Liver (tissue), 9 donors: Measurements from ENCODE around the gene TCTA. TPM values are rescaled to one million over a fixed set of nuclear protein-coding genes. Genes with fewer than 3 reads are reported as not detected.

Experiments
- DNase-seq: peaks from one replicate; pipeline ENCODE4 v3.0.0-alpha.2; 2017; ENCODE audit warnings: low spot score
- H3K27ac ChIP-seq, 2 donors: one replicate each; pipeline ENCODE4 v1.7.0; 2013; ENCODE audit warnings: inconsistent platforms in 2 of 2, low read length in 2 of 2, control low read depth in 1 of 2, low read depth in 1 of 2, mild to moderate bottlenecking in 1 of 2
- H3K27me3 ChIP-seq, 4 donors: one replicate each; pipeline versions ENCODE4 v1.6.1 to v1.7.0; 2013; ENCODE audit warnings: low read length in 3 of 4, inconsistent platforms in 1 of 4, mild to moderate bottlenecking in 1 of 4, moderate library complexity in 1 of 4; ENCODE audit not compliant: control insufficient read depth in 4 of 4, insufficient read depth in 4 of 4
- H3K36me3 ChIP-seq, 4 donors: one replicate each; pipeline versions ENCODE4 v1.6.1 to v1.7.0; 2013; ENCODE audit warnings: low read length in 3 of 4, mild to moderate bottlenecking in 3 of 4, low read depth in 1 of 4, moderate library complexity in 1 of 4; ENCODE audit not compliant: control insufficient read depth in 4 of 4, insufficient read depth in 3 of 4
- H3K4me1 ChIP-seq, 4 donors: one replicate each; pipeline versions ENCODE4 v1.6.1 to v1.7.0; 2013; ENCODE audit warnings: low read length in 3 of 4, mild to moderate bottlenecking in 3 of 4, moderate library complexity in 1 of 4; ENCODE audit not compliant: control insufficient read depth in 4 of 4, insufficient read depth in 4 of 4
- H3K4me3 ChIP-seq, 3 donors: one replicate each; pipeline versions ENCODE4 v1.6.1 to v1.7.0; 2013; ENCODE audit warnings: low read length in 3 of 3, control low read depth in 1 of 3, low read depth in 1 of 3, mild to moderate bottlenecking in 1 of 3
- H3K9ac ChIP-seq, 2 donors: one replicate each; pipeline ENCODE4 v1.7.0; 2013; ENCODE audit warnings: low read length in 2 of 2, mild to moderate bottlenecking in 2 of 2, moderate library complexity in 2 of 2, control low read depth in 1 of 2, low read depth in 1 of 2
- H3K9me3 ChIP-seq, 4 donors: one replicate each; pipeline versions ENCODE4 v1.6.1 to v1.7.0; 2013; ENCODE audit warnings: low read length in 3 of 4; ENCODE audit not compliant: control insufficient read depth in 4 of 4
- CTCF ChIP-seq: fragments of 150-350 bp; IDR thresholded peaks from 2 replicates; pipeline ENCODE4 v1.5.1; 2017; ENCODE audit warnings: improper control_type of control experiment, low read depth, low read length; ENCODE audit not compliant: missing input control
- EGR1 ChIP-seq, 2 donors: IDR thresholded peaks; 2 replicates each; pipeline ENCODE4 v1.6.1; 2016 to 2018; ENCODE audit warnings: antibody characterized with exemption in 2 of 2, low read depth in 2 of 2
- FOXA1 ChIP-seq: IDR thresholded peaks from 2 replicates; pipeline ENCODE4 v1.6.1; 2016; ENCODE audit warnings: antibody characterized with exemption
- FOXA2 ChIP-seq: IDR thresholded peaks from 2 replicates; pipeline ENCODE4 v1.6.1; 2016; ENCODE audit warnings: antibody characterized with exemption
- GABPA ChIP-seq, 2 donors: IDR thresholded peaks in 1 of 2; conservative IDR thresholded peaks in 1 of 2; 2 replicates each; pipeline ENCODE4 v1.6.1; 2016; ENCODE audit warnings: antibody characterized with exemption in 2 of 2, mild to moderate bottlenecking in 1 of 2, moderate library complexity in 1 of 2
- HNF4A ChIP-seq, 2 donors: conservative IDR thresholded peaks; 2 replicates each; pipeline ENCODE4 v1.6.1; 2016; ENCODE audit warnings: antibody characterized with exemption in 2 of 2, mild to moderate bottlenecking in 2 of 2
- HNF4G ChIP-seq: IDR thresholded peaks from 2 replicates; pipeline ENCODE4 v1.6.1; 2016; ENCODE audit warnings: antibody characterized with exemption
- JUND ChIP-seq, 2 donors: IDR thresholded peaks; 2 replicates each; pipeline ENCODE4 v1.6.1; 2016; ENCODE audit warnings: antibody characterized with exemption in 2 of 2
- NR2F2 ChIP-seq: IDR thresholded peaks from 2 replicates; pipeline ENCODE4 v1.6.1; 2016; ENCODE audit warnings: antibody characterized with exemption
- RAD21 ChIP-seq, 2 donors: IDR thresholded peaks; 2 replicates each; pipeline ENCODE4 v1.6.1; 2016; ENCODE audit warnings: antibody characterized with exemption in 2 of 2, mild to moderate bottlenecking in 2 of 2
- RXRA ChIP-seq, 2 donors: IDR thresholded peaks; 2 replicates each; pipeline ENCODE4 v1.6.1; 2017 to 2018; ENCODE audit warnings: antibody characterized with exemption in 2 of 2, mild to moderate bottlenecking in 1 of 2
- TAF1 ChIP-seq: conservative IDR thresholded peaks from 2 replicates; pipeline ENCODE4 v1.6.1; 2016; ENCODE audit warnings: antibody characterized with exemption, mild to moderate bottlenecking
- YY1 ChIP-seq: IDR thresholded peaks from 2 replicates; pipeline ENCODE4 v1.6.1; 2016; ENCODE audit warnings: antibody characterized with exemption, mild to moderate bottlenecking
- ZBTB33 ChIP-seq: IDR thresholded peaks from 2 replicates; pipeline ENCODE4 v1.6.1; 2016; ENCODE audit warnings: antibody characterized with exemption
- WGBS: extraction: QIAGEN DNeasy Blood & Tissue Kit; methylation state at CpG from one replicate; pipeline ENCODE4 v1.1.7; 2013; 5-methylcytosine and 5-hydroxymethylcytosine counted together
- polyA plus RNA-seq, 2 donors: library from polyadenylated mRNA; stranded (reverse) in 1 of 2; unstranded in 1 of 2; fragments of 200-250 nt in 1 of 2; fragments of >200 nt in 1 of 2; fragmentation: Nextera tagmentation in 1 of 2; extraction: Ambion mirVana in 1 of 2; gene quantifications; one replicate each; pipeline versions ENCODE4 v1.2.1 to v1.2.3, GENCODE V29; 2013 to 2015
- total RNA-seq, 2 donors: library from RNA; depleted of rRNA; stranded (reverse); fragments of >200 nt; gene quantifications; one replicate each; pipeline ENCODE4 v1.2.3, GENCODE V29; 2014
- donor health status: healthy.
- donor health status: healthy.
- donor health status: healthy.
- donor health status: healthy.
- donor health status: healthy.

TCTA gene
- total and polyA plus RNA-seq, 4 donors, result 13.6 to 28.2 (median 24.6) TPM

- DNase-seq, result no peak
- no peaks in the 10 kb centered on the region for H3K4me1 ChIP-seq
- H3K27ac ChIP-seq, result no peak overlapping the region
- H3K9me3 ChIP-seq, result no peaks in the 10 kb centered on the region
- no peaks in the 10 kb centered on the region for H3K27me3 ChIP-seq
- 93% methylated on average over 4 of the region's 4 CpGs for WGBS
- TF ChIP-seq EGR1 (IDR thresholded peaks at IDR 0.05; ENCODE audit: low read depth in 2 of 2) (no peak), CTCF (no peak), TAF1 (no peak)
- no peaks in the 10 kb centered on the region for H3K36me3 ChIP-seq
- no peak overlapping the region for H3K9ac ChIP-seq
- no peak overlapping the region for H3K4me3 ChIP-seq
These were observed 48.7 kb downstream of the TCTA start for GRCh38 chr3:49460956-49461355.

GRCh38 chr3:49461443-49462171, 49.4 kb downstream of the TCTA start:
- Histone ChIP-seq H3K36me3 (no peaks in the 10 kb centered on the region), H3K27ac (no peak overlapping the region), H3K4me3 (no peak overlapping the region), H3K27me3 (no peaks in the 10 kb centered on the region), H3K9me3 (no peaks in the 10 kb centered on the region), H3K9ac (no peak overlapping the region), H3K4me1 (no peaks in the 10 kb centered on the region)
- WGBS, result 76% methylated on average over 1 of the region's 1 CpG
- TF ChIP-seq RXRA (IDR thresholded peaks at IDR 0.05), result no peak
- no peak for TF ChIP-seq GABPA (IDR thresholded peaks at IDR 0.05 in 1 of 2, conservative IDR thresholded peaks at IDR 0.05 in 1 of 2)
- no peak for TF ChIP-seq ZBTB33
- TF ChIP-seq YY1, result no peak
- TF ChIP-seq FOXA1, result no peak
- no peak for TF ChIP-seq HNF4A (conservative IDR thresholded peaks at IDR 0.05)
- no peak for TF ChIP-seq HNF4G
- TF ChIP-seq EGR1 (IDR thresholded peaks at IDR 0.05; ENCODE audit: low read depth in 2 of 2), result no peak
- no peak for TF ChIP-seq NR2F2
- no peak for TF ChIP-seq CTCF
- TF ChIP-seq FOXA2, result no peak
- TF ChIP-seq JUND (IDR thresholded peaks at IDR 0.05), result no peak
- TF ChIP-seq RAD21 (IDR thresholded peaks at IDR 0.05), result no peak
- no peak for DNase-seq
